ENCODE results near the gene IFT57.

GRCh38 chr3:108251844-108252243 lies 29.6 kb upstream of the IFT57 start:
- TF ChIP-seq CTCF (IDR thresholded peaks at IDR 0.05), result no peak
- no peak for TF ChIP-seq POLR2AphosphoS5 (IDR thresholded peaks at IDR 0.05)

All from transverse colon (tissue), 4 donors.